ENCODE results near the gene ADAT2.

DNA sequence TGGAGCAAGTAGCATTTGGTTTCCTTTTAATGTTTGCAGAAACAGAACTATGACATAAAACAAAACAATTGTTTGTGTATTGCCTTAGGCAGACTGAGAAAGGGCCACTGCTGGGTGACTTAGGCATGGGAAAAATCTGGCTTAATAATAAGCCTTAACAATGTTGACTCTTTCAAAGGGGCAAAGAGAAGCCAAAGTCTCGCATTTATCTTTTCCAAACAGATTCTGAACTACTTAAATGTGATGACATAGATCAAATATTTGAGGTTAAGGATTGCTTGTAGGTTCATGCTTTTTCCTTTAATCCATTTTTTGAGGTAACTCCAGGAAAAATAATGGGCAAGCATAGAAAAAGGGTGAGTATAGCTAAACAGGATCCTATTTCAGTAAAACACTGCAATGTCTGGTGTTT lies 39.6 kb downstream of the ADAT2 start:
- TF ChIP-seq, protein P1, sequence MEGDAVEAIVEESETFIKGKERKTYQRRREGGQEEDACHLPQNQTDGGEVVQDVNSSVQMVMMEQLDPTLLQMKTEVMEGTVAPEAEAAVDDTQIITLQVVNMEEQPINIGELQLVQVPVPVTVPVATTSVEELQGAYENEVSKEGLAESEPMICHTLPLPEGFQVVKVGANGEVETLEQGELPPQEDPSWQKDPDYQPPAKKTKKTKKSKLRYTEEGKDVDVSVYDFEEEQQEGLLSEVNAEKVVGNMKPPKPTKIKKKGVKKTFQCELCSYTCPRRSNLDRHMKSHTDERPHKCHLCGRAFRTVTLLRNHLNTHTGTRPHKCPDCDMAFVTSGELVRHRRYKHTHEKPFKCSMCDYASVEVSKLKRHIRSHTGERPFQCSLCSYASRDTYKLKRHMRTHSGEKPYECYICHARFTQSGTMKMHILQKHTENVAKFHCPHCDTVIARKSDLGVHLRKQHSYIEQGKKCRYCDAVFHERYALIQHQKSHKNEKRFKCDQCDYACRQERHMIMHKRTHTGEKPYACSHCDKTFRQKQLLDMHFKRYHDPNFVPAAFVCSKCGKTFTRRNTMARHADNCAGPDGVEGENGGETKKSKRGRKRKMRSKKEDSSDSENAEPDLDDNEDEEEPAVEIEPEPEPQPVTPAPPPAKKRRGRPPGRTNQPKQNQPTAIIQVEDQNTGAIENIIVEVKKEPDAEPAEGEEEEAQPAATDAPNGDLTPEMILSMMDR (IDR thresholded peaks at IDR 0.05; ENCODE audit: low read length) = no peak
- no peak for TF ChIP-seq EZH2 (optimal IDR thresholded peaks at IDR 0.05; ENCODE audit: low read depth, low read length)
